Measurements from ENCODE around the gene TTC31. TPM values are rescaled to one million over a fixed set of nuclear protein-coding genes. Genes with fewer than 3 reads are reported as not detected.

TTC31 gene
- total RNA-seq, 2 donors from 2014 or later, result 32.3 to 36.6 TPM

GRCh38 chr2:74525717-74526648 is 43.1 kb downstream of the TTC31 start, which contains the start of gene DQX1:
Gene DQX1, minus strand, starts transcription at chr2:74526231. Its CDS starts 502 bp downstream, at chr2:74525729.
- no peaks in the 10 kb centered on the region for H3K9me3 ChIP-seq (ENCODE audit: control insufficient read depth, low read length, poor library complexity, severe bottlenecking)
- Mint-ChIP-seq H3K27ac (peak within 1 kb of the TSS; percentile 41), H3K36me3 (ENCODE audit: low read depth) (peaks cover 11% of the 10 kb centered on the region), H3K27me3 (no peaks in the 10 kb centered on the region), H3K4me1 (peaks cover 24% of the 10 kb centered on the region), H3K4me3 (no peak within 1 kb of the TSS)
- no peak for DNase-seq
- ATAC-seq, result no peak

GRCh38 chr2:74526649-74527230 is 43.9 kb downstream of the TTC31 start:
- no peak overlapping the region for H3K4me3 Mint-ChIP-seq

GRCh38 chr2:74527741-74528140 is 44.9 kb downstream of the TTC31 start:
- H3K9me3 ChIP-seq (ENCODE audit: control insufficient read depth, low read length, poor library complexity, severe bottlenecking), result no peaks in the 10 kb centered on the region
- Mint-ChIP-seq H3K4me3 (peak overlapping the region; percentile 94), H3K4me1 (peaks cover 33% of the 10 kb centered on the region), H3K27me3 (no peaks in the 10 kb centered on the region), H3K36me3 (ENCODE audit: low read depth) (peaks cover 13% of the 10 kb centered on the region), H3K27ac (peak overlapping the region; percentile 93)
- DNase-seq (no peak), ATAC-seq (no peak)

More at GRCh38 chr2:74526649-74527230, 43.9 kb downstream of the TTC31 start:
- peaks cover 29% of the 10 kb centered on the region for H3K4me1 Mint-ChIP-seq
- peak overlapping the region; percentile 41 for H3K27ac Mint-ChIP-seq
- ATAC-seq (no peak), DNase-seq (no peak)
- no peaks in the 10 kb centered on the region for H3K9me3 ChIP-seq (ENCODE audit: control insufficient read depth, low read length, poor library complexity, severe bottlenecking)
- H3K27me3 Mint-ChIP-seq, result no peaks in the 10 kb centered on the region
- peaks cover 11% of the 10 kb centered on the region for H3K36me3 Mint-ChIP-seq (ENCODE audit: low read depth)

GRCh38 chr2:74528600-74529356 is 45.9 kb downstream of the TTC31 start:
- Mint-ChIP-seq H3K27ac (peak overlapping the region; percentile 93), H3K4me3 (peak overlapping the region; percentile 94), H3K4me1 (peaks cover 33% of the 10 kb centered on the region), H3K27me3 (no peaks in the 10 kb centered on the region), H3K36me3 (ENCODE audit: low read depth) (peaks cover 13% of the 10 kb centered on the region)
- peak; percentile 1 for ATAC-seq
- H3K9me3 ChIP-seq (ENCODE audit: control insufficient read depth, low read length, poor library complexity, severe bottlenecking), result no peaks in the 10 kb centered on the region
- no peak for DNase-seq

- H3K9me3 ChIP-seq (ENCODE audit: control insufficient read depth, low read length, poor library complexity, severe bottlenecking), result no peaks in the 10 kb centered on the region
- Mint-ChIP-seq H3K27me3 (no peaks in the 10 kb centered on the region), H3K4me3 (peak within 1 kb of the TSS; percentile 94), H3K36me3 (ENCODE audit: low read depth) (peaks cover 13% of the 10 kb centered on the region), H3K4me1 (peaks cover 33% of the 10 kb centered on the region), H3K27ac (peak within 1 kb of the TSS; percentile 93)
- ATAC-seq (peak; percentile 91), DNase-seq (peak; percentile 73 to 80 (median 78))
Measured at GRCh38 chr2:74529357-74530238, 46.7 kb downstream of the TTC31 start, which contains the start of the genes AUP1 and HTRA2. Gene AUP1, minus strand, starts transcription at chr2:74529706. Its CDS starts 77 bp downstream, at chr2:74529629. Gene HTRA2, plus strand, starts transcription at chr2:74529933. Its CDS starts 74 bp downstream, at chr2:74530007.

GRCh38 chr2:74530239-74531187 is 47.6 kb downstream of the TTC31 start:
- DNase-seq (peak in 2 of 3 donors; percentile 26 to 32), ATAC-seq (peak; percentile 32)
- H3K27me3 Mint-ChIP-seq, result no peaks in the 10 kb centered on the region
- peak overlapping the region; percentile 94 for H3K4me3 Mint-ChIP-seq
- H3K36me3 Mint-ChIP-seq (ENCODE audit: low read depth), result peaks cover 13% of the 10 kb centered on the region
- H3K27ac Mint-ChIP-seq, result peak overlapping the region; percentile 93
- no peaks in the 10 kb centered on the region for H3K9me3 ChIP-seq (ENCODE audit: control insufficient read depth, low read length, poor library complexity, severe bottlenecking)
- H3K4me1 Mint-ChIP-seq, result peaks cover 33% of the 10 kb centered on the region

GRCh38 chr2:74531666-74532065 is 48.8 kb downstream of the TTC31 start:
- H3K27me3 Mint-ChIP-seq, result no peaks in the 10 kb centered on the region
- peak overlapping the region; percentile 28 for H3K4me3 Mint-ChIP-seq
- DNase-seq (no peak), ATAC-seq (no peak)
- H3K4me1 Mint-ChIP-seq, result peaks cover 28% of the 10 kb centered on the region
- H3K9me3 ChIP-seq (ENCODE audit: control insufficient read depth, low read length, poor library complexity, severe bottlenecking), result no peaks in the 10 kb centered on the region
- peaks cover 8% of the 10 kb centered on the region for H3K36me3 Mint-ChIP-seq (ENCODE audit: low read depth)
- peak overlapping the region; percentile 93 for H3K27ac Mint-ChIP-seq

GRCh38 chr2:74532222-74532621 is 49.3 kb downstream of the TTC31 start:
- Mint-ChIP-seq H3K36me3 (ENCODE audit: low read depth) (peaks cover 7% of the 10 kb centered on the region), H3K4me1 (peaks cover 26% of the 10 kb centered on the region), H3K27me3 (peaks cover 3% of the 10 kb centered on the region), H3K27ac (peak overlapping the region; percentile 93), H3K4me3 (peak overlapping the region; percentile 71)
- H3K9me3 ChIP-seq (ENCODE audit: control insufficient read depth, low read length, poor library complexity, severe bottlenecking), result no peaks in the 10 kb centered on the region
- DNase-seq, result no peak
- ATAC-seq, result no peak

GRCh38 chr2:74533464-74533863 is 50.6 kb downstream of the TTC31 start:
- no peak for ATAC-seq
- no peaks in the 10 kb centered on the region for H3K9me3 ChIP-seq (ENCODE audit: control insufficient read depth, low read length, poor library complexity, severe bottlenecking)
- Mint-ChIP-seq H3K27me3 (peaks cover 15% of the 10 kb centered on the region), H3K4me1 (peaks cover 20% of the 10 kb centered on the region), H3K36me3 (ENCODE audit: low read depth) (peaks cover 7% of the 10 kb centered on the region), H3K4me3 (no peak overlapping the region), H3K27ac (no peak overlapping the region)
- DNase-seq, result no peak

GRCh38 chr2:74534411-74534810 is 51.5 kb downstream of the TTC31 start:
- peaks cover 5% of the 10 kb centered on the region for H3K36me3 Mint-ChIP-seq (ENCODE audit: low read depth)
- H3K9me3 ChIP-seq (ENCODE audit: control insufficient read depth, low read length, poor library complexity, severe bottlenecking), result no peaks in the 10 kb centered on the region
- H3K4me3 Mint-ChIP-seq, result no peak overlapping the region
- H3K4me1 Mint-ChIP-seq, result peaks cover 15% of the 10 kb centered on the region
- no peak for DNase-seq
- H3K27ac Mint-ChIP-seq, result no peak overlapping the region
- H3K27me3 Mint-ChIP-seq, result peaks cover 25% of the 10 kb centered on the region
- ATAC-seq, result no peak

GRCh38 chr2:74535440-74535965 is 52.6 kb downstream of the TTC31 start:
- ATAC-seq (no peak), DNase-seq (no peak)
- Mint-ChIP-seq H3K27me3 (peaks cover 29% of the 10 kb centered on the region), H3K4me3 (no peak overlapping the region), H3K36me3 (ENCODE audit: low read depth) (peaks cover 5% of the 10 kb centered on the region), H3K4me1 (peaks cover 15% of the 10 kb centered on the region), H3K27ac (no peak overlapping the region)
- no peaks in the 10 kb centered on the region for H3K9me3 ChIP-seq (ENCODE audit: control insufficient read depth, low read length, poor library complexity, severe bottlenecking)

Measured in T-helper 17 cell (primary cell).